OCI-M2 (cell line): Measurements from ENCODE around the gene MOGAT2.
"Not testable (repeated sequence)": the region's sequence is repeated elsewhere in the genome, so short reads cannot be mapped to it uniquely, and the experiment has no call there.

Experiments
- DNase-seq: peaks from one replicate; lab custom pipeline; 2025; ENCODE audit not compliant: unreplicated experiment; lab: John Stamatoyannopoulos, UW

The MOGAT2 gene

DNA sequence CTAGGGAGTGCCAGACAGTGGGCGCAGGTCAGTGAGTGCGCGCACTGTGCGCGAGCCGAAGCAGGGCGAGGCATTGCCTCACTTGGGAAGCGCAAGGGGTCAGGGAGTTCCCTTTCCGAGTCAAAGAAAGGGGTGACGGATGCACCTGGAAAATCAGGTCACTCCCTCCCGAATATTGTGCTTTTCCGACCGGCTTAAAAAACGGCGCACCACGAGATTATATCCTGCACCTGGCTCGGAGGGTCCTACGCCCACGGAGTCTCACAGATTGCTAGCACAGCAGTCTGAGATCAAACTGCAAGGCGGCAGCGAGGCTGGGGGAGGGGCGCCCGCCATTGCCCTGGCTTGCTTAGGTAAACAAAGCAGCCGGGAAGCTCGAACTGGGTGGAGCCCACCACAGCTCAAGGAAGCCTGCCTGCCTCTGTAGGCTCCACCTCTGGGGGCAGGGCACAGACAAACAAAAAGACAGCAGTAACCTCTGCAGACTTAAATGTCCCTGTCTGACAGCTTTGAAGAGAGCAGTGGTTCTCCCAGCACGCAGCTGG is 31.2 kb downstream of the MOGAT2 start:
- DNase-seq: not testable (repeated sequence)

DNA sequence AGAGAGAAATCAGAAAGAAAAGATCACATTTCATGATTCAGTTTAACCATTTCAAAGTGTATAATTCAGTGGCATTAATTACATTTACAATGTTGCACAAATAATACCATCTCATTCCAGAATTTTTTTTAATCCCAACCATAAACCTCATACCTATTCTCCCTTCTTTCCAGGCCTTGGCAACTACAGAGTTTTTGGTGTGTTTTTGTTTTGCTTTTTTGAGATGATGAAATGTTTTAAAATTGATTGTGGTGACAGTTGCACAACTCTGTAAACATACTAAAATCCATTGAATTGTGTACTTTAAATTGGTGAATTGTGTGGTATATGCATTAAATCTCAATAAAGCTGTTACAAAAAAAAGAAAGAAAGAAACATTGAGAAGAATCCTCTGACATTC is 37.3 kb downstream of the MOGAT2 start:
- DNase-seq: not testable (repeated sequence)

DNA sequence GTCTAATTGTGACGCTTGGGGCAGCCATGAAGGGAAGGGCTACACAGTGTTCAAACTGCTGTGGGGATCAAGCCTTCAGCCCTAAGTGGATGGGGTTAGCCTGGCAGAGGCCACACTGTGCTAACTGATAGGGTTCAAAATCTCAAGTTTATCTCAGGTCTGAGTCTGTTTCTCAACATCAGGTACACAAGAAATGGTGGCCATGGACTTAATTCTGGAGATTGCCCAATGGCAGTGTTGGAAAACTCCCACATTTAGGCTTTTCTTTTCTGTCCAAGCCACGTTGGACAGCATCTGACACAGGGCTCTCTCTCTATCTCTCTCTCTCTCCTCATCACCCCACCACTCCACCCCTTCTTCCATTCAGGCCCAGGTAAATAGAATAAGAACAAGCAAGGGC is 40.0 kb downstream of the MOGAT2 start:
- DNase-seq: no peak

DNA sequence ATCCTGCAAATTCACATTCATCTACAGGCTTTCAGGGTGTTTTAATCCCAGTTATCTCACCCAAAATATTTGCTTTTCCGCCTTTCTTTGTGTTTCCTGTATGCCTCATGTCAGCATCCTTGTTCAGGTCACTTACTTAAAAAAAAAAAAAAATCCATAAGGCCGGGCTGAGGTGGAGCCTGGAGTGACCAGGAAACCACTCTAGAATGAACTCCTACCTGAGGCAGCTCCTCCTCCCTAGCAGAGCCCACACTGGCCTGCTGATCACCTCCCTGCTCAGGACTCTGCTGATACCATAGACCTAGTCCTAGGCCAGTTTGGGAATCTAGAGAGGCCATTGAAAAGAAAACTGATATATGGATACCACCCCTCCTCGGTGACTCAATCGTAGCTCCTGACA is 42.2 kb downstream of the MOGAT2 start:
- DNase-seq: no peak

DNA sequence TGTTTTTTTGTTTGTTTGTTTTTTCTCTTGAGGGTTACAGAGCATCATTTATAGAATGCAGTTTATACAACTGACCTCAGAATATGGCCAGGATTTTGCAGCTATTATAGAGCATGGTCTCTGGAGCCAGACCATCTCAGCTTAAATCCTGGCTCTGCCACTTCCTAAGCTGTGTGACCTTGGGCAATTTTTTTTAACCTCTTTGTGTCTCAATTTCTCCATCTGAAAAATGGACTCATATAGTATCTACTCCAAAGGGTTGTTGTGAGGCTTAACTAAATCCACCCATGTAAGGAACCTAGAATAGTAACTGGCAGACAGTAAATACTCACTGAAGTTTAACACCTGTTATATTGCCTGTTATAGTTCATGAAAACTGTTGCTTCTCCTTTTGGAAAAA is 42.6 kb downstream of the MOGAT2 start:
- DNase-seq: no peak

DNA sequence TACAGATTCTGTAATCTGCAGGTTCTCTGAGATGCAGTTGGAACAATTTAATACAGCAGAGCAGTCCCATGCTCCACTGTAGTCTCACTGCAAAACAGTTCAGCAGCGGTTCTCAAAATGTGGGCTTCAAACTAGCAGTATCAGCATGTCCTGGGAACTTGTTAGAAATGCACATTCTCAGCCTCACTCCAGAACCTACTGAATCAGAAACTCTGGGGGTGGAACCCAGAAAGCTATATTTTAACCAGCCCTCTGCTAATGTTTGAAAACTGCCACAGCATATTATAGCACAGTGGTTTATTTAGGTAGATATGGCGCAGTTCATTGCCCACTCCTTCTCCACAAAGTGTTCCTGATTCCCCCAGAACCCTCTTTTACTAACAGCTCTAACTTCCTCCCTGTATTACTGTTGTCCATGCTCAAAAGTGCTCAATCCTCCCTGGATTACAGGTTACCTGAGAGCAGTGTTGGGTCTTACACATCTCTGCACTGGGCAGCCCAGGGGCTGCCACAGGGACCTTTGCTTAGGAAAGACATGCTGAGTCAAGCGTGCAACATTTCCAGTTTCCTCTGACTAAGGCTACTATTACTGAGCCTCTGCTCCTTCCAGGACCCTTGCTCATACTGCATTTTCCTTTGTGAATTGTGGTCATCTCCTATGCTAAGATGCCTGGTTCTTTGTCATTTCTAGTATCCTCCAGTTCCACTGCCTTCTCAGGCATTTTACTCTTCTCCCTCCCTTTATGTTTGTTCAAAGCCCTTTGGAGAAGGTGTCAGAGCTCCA is 43.3 kb downstream of the MOGAT2 start:
- DNase-seq: no peak

DNA sequence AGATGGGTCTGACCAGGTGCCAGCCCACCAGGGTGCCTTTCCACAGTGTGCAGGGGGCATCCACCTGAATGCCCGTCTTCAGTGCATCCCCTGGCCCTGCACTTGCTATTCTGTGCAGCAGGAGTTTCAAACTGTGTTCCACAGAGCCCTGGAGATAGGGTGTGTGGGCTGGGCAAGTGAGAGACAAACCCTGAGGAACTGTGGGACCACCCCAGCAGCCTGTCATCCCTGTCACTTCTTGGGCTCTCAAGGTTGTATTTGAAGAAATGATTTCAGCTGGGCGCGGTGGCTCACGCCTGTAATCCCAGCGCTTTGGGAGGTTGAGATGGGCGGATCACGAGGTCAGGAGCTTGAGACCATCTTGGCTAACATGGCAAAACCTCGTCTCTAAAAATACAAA is 44.5 kb downstream of the MOGAT2 start:
- no peak for DNase-seq

DNA sequence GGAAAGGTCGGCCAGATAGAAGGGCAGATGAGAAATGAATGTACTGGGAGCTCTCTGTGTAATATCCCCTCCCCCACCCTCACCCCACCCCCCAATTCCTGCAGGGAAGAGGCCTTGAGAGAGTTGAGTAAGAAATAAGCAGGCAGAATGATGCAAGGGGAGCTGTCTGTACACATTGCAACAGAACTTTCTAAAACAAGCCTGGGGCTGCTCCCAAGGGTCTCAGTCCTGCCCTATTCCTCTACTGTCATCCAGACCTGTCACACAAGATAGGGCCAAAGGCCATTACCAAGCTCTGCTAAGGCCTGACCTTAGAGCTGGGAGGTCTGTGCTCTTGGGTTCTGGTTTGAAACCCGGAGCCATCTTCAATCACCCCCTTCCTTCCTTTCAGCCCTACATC is 45.2 kb downstream of the MOGAT2 start:
- DNase-seq: no peak

DNA sequence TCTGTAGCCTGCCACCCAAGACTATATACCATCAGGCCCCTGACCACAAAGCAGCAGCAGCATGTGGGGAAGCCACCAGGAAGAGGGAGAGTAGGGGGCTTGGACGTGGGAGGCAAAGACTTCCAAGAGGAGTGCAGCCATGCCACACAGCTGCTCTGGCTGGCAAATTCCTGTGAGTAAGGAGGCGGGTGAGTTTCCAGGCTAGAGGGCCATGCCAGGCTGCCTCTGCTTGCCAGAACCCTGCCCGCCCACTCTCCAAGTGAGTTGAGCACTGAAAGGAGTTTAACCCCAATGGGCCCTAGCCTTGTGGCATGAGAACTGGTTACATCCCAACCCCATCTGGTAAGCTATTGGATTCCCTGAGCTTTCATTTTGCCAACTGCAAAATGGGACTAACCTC is 46.2 kb downstream of the MOGAT2 start:
- DNase-seq: no peak

DNA sequence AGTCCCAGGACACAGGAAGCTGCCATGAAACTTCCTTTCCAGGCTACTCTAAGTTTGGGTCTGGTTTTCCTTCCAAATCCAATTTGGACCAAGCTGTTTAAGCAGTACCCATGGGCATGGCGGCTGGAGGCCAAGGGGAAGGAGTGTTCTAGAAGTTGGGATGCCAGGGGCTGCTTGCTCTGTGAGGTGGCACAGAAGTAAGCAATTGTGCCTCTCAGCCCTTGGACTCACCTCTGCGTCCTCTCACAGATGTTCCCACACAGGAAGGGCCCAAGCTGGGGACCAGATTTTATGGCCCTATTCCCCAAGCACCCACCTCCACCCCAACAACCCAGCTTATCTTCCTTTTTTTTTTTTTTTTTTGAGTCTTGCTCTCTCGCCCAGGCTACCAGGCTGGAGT is 47.5 kb downstream of the MOGAT2 start:
- no peak for DNase-seq

DNA sequence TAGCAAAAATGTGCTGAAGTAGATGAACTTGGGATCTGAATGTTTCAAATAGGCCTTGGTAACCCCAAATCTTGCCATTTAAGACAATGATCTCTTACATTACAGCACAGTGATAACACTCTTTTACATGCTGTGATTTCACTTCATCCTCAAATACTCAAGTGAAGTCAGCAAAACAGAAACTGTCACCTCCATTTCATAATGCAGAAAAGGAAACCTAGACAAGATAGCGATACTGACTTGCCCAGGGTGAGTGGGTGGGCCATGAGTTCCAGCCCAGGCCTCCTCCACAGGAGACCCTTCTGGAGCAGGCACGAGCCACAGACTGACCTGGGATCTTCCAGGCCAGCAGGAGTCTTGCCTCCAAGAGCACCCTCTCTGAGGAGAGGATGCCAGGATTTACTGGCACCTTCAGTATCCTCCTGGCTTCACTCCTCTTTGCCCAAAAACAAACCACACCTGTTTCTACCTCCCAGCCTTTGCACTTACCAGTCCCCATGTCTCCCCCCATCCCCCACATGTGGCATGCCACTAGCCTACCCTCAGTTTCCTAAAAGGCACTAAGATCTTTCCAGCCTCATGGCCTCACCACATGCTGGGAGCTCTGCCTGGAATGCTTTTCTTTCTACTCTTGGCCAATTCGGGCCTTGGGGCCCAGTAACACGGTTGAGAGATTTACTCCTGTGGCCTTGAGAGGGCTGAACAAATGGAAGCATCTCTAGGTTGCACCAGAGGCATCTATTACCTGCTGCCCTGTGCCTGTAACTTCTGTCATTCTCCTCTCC is 49.0 kb downstream of the MOGAT2 start:
- DNase-seq: no peak

DNA sequence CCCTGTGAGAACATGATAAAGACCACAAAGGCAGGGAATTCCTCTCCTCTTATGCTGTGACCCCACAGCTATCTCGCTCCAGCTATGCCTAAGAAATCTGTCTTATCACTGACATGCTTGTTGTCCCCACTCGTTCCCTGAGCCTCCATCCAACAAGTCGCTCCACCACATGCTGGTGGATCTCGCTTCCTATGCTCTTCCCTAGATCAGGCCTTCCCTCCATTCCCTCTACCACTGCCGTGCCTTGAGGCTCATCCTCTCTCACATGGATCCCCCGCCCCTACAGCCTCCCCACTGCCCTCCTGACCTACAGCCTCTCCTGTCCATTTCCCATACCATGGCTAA is 49.6 kb downstream of the MOGAT2 start:
- no peak for DNase-seq

DNA sequence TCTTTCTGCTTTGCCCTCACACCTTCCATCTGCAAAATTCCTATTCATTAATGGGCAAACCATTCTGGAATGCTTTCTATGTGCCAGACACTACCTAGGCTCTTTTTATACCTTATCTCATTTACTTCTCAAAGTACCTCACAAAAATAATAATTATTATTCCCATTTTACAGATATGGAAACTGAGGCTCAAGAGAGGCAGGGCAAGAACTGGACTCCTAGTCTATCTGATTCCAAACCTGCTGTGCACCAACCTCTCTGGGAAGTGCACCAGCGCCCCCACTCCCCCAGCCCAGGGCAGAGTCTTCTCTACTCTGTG is 50.1 kb downstream of the MOGAT2 start:
- no peak for DNase-seq

DNA sequence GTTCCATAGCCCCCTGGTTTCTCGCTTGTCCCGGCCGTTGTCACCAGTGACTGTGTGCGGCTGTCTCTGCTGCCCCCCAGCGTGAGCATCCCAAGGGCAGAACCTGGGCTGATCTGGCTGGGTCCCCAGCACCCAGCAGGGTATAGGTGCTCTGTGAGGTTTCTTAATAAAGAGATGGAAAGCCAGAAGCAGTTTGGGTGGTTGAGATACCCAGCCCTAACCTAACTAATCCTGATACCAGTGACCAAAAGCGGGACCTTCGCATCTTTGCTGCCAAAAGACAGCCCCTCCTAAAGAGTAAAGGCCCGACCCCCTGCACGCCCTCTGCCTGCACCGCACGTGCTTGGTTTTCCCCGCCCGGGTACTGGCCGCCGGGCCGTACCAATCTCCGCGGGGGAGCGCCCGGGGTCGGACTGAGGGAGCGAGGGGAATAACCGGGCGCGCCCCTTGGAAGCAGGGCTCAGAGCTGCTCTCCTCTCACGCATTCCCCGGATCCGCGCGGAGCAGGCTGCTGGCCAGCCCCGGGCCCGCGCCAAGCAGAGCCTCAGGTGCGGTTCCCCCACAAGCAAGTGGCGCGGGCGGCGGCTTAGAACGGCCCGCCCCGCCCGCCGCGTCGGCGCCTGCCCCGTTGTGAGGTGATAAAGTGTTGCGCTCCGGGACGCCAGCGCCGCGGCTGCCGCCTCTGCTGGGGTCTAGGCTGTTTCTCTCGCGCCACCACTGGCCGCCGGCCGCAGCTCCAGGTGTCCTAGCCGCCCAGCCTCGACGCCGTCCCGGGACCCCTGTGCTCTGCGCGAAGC is 50.7 kb downstream of the MOGAT2 start, which contains the start of gene DGAT2:
TSS of gene DGAT2 (plus strand) at position 667 of the 797 bp plus-strand sequence. CDS start 214 bp downstream, outside the sequence.
- peak; percentile 80 for DNase-seq

DNA sequence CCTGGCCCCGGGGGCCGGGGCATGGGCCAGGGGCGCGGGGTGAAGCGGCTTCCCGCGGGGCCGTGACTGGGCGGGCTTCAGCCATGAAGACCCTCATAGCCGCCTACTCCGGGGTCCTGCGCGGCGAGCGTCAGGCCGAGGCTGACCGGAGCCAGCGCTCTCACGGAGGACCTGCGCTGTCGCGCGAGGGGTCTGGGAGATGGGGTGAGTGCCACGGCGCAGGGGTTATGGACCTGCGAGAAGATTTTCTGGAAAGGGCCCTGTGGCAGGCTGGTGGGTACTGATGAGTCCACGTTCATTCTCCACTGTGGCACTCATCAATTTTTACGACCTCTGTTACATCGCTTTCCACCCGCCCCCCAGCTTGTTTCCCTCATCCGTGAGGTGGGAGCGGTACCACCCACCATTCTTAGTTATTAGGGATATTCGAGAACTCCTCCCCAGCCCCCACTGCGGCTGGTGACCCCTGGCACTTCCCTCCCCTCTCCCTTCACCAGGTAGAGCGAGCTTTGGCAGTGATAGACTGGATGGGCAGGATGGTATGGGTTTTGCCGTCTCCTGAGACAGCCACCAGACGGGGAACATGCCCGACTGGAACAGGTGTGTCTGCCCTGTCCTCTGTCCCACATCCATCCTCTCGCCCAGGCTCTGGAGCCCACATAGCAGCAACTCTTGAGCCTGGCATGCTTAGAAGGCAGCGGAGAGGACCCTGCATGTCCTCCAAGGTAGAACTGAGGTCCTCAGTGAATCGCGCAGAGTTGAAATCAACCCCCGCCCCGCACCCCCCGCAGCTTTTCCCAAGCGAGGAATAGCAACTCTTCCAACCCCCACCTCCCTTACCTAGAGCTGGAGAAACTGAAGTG is 51.5 kb downstream of the MOGAT2 start:
- DNase-seq: no peak

DNA sequence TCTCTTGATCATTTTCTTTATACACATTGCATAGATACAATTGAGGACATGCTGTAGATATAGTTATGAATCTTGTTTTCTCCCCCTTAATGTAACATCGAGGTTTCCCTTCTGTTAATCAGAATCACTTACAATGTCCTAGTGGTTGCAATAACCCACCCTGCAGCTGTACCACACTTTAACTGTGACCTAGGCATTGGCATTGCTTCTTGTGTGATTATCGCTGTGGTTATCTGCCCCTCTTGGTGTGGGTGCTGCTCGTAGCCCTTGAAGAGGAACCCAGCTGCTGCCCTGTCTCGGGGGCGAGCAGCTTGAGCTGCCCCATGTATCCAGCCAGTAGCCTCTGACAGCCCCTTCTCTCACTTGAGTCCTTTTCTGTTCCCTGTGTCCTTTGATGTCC is 52.5 kb downstream of the MOGAT2 start:
- no peak for DNase-seq

DNA sequence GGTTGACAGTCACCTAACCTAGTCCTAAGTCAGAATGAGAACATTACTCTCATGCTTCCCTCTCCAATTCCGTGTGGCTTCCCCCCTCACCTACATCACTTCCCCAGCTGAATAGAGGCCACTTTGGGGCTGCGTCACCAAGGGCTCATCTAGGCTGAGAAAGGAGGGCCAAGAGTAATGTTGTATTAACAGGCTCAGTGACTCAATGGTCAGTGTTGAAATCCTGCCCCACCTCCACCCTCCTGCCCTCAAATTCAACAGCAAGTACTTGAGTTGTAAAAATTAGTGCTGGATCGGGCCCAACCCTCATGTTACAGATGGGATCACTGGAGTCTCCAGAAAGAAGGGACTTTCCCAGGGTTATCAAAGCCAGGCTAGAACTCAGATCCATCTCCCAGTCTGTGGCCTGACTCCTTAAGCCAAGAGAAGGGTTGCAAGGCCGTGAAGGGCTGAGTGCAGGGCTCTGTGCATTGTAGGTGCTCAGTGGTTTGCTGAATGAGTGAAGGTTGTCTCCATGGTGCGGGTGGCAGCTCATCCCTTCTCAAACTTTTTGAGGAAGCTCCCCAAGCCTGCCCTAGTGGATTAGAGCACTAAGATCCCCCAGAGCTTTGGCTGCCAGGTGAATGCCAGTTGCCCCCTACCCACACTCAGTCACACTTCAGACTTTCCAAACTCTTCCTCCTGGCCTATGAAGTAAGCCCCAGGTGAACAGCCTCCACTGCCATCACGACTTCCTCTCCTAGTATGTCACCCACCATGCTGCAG is 54.2 kb downstream of the MOGAT2 start:
- no peak for DNase-seq

DNA sequence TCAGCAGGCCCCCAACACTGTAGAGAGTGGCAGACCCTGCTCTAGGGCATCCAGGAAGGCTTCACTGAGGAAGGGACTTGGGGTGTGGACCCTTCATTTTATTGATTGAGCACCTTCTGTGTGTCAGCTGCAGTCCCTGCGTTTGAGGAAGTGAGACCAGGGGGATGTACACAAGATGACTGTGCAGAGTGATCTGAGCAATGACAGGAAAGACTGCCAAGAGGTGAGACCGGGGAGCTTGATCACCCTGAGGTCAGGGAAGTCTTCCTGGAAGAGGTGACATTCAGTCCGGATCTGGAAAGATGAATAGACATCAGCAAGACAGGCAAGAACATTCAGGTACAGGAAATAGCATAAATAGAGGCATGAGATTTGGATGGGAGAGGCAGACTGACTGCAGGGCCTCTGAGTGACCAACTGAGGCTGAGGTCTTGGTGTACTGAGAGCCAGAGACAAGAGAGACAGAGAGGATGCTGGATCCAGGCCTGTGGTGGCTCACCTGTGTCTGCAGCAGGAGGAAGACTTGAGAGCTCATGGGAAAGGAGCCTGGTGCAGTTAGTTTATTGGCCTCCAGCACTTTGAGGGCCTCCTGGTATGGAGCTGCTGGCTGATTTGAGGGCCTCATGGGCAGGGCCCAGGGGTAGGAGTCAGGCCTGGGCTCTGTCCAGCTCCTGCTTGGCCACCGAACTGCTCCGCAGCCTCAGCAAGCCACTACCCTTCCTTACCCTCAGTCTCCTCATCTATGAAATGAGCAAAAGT is 56.1 kb downstream of the MOGAT2 start:
- DNase-seq: no peak

DNA sequence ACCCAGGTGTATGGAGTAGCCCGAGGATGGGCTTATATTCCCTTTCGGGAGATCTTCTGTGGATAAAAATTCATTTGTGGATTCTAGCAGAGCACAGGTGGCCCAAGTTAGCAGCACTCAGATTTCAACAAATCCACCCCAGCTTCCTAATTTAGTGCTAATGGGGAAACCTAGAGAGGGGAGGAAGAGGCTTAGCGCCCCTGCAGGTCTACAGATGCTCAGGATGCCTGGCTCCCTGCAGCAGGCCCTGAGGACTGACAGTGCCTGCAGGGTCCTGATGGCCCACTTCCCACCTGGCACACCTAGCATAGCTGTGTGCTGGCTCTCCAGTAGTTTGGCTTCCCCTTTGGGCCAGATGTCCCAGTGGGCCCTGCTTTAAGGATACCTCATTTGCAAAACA is 57.4 kb downstream of the MOGAT2 start:
- DNase-seq: no peak
